ENCODE results near the gene GNAS. TPM values are rescaled to one million over a fixed set of nuclear protein-coding genes. Genes with fewer than 3 reads are reported as not detected.

GNAS gene
- polyA plus RNA-seq, 1 donor (not counting 4 experiments of a cell fraction or from before 2014, with no cell fraction given), result 560 TPM

DNA sequence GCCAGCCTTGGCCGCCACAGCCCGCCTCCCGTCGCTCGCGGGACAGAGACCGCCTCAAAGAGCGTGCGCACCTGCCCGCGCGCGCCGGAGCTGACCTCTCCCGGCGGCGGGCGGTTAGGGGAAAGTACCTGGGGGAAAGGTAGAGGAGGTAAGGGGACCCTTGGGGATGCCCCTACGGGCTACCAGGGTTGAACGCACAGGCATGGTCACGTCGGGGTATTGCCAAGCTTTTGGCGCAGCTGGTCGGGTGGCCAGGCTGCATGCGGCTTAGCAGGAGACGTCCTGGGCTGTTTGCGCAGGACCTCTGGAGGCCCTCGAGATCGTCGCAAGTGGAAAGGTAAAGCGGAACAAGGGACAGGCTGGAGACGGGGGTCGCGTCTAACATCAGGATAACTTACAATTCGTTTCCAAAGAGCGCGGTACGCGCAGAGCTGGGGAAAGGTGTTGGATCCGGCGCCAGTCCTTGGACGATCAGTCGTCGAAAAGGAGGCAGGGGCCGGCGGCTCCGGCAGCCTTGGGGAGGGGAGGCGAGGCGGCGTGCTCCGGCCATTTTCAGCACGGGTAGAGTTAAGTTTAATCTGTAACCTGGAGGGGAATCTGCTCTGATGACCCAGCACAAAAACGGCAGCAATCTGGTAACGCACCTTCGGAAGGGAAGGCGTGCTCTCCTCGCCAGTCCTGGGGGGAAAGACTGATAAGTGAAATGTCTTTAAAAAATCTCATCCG, 10.8 kb upstream of the GNAS start:
- no peaks in the 10 kb centered on the region for H4K20me1 ChIP-seq (ENCODE audit: control insufficient read depth, extremely low read depth, insufficient read depth, low read length)
- no peaks in the 10 kb centered on the region for H3K4me1 ChIP-seq (ENCODE audit: control insufficient read depth, extremely low read depth, insufficient read depth, low read length)
- H3K79me2 ChIP-seq (ENCODE audit: control insufficient read depth, insufficient read depth, low read length), result no peaks in the 10 kb centered on the region
- H3K9ac ChIP-seq (ENCODE audit: control insufficient read depth, extremely low read depth, insufficient read depth, low read length), result no peak overlapping the region
- no peak for FAIRE-seq
- dilution Hi-C loops (cut with MboI; ENCODE audit: extremely low pct_ligation_motif_present, low sequenced_read_pairs), result no loop called here
- no peak overlapping the region for H2AFZ ChIP-seq (ENCODE audit: control insufficient read depth, low read length)
- H3K27ac ChIP-seq (ENCODE audit: control insufficient read depth, insufficient read depth, low read length), result no peak overlapping the region
- no peak overlapping the region for H3K4me2 ChIP-seq (ENCODE audit: control insufficient read depth, extremely low read depth, insufficient read depth, low read depth, low read length)
- no peak overlapping the region for H3K4me3 ChIP-seq (ENCODE audit: control insufficient read depth in 2 of 3, extremely low read depth in 1 of 3, insufficient read depth in 2 of 3, low read depth in 1 of 3, low read length in 3 of 3)
- DNase-seq (ENCODE audit: low read depth, low spot score), result no peak
- no peaks in the 10 kb centered on the region for H3K9me3 ChIP-seq (ENCODE audit: control insufficient read depth, low read depth, low read length)
- TF ChIP-seq EZH2 (IDR thresholded peaks at IDR 0.05; ENCODE audit: low read length), result no peak
- TF ChIP-seq, protein P1, sequence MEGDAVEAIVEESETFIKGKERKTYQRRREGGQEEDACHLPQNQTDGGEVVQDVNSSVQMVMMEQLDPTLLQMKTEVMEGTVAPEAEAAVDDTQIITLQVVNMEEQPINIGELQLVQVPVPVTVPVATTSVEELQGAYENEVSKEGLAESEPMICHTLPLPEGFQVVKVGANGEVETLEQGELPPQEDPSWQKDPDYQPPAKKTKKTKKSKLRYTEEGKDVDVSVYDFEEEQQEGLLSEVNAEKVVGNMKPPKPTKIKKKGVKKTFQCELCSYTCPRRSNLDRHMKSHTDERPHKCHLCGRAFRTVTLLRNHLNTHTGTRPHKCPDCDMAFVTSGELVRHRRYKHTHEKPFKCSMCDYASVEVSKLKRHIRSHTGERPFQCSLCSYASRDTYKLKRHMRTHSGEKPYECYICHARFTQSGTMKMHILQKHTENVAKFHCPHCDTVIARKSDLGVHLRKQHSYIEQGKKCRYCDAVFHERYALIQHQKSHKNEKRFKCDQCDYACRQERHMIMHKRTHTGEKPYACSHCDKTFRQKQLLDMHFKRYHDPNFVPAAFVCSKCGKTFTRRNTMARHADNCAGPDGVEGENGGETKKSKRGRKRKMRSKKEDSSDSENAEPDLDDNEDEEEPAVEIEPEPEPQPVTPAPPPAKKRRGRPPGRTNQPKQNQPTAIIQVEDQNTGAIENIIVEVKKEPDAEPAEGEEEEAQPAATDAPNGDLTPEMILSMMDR (optimal IDR thresholded peaks at IDR 0.05 in 1 of 3, IDR thresholded peaks at IDR 0.05 in 1 of 3, conservative IDR thresholded peaks at IDR 0.05 in 1 of 3; ENCODE audit: extremely low read depth in 1 of 3, insufficient read depth in 2 of 3, low read length in 3 of 3), result no peak
- no peaks in the 10 kb centered on the region for H3K36me3 ChIP-seq (ENCODE audit: control insufficient read depth in 2 of 2, extremely low read depth in 1 of 2, insufficient read depth in 2 of 2, low read length in 2 of 2)
- peaks cover 43% of the 10 kb centered on the region for H3K27me3 ChIP-seq (ENCODE audit: control insufficient read depth, extremely low read depth, insufficient read depth, low read length)
- no peaks in the 10 kb centered on the region for H3K9me1 ChIP-seq (ENCODE audit: control insufficient read depth, extremely low read depth, insufficient read depth, low read length)

DNA sequence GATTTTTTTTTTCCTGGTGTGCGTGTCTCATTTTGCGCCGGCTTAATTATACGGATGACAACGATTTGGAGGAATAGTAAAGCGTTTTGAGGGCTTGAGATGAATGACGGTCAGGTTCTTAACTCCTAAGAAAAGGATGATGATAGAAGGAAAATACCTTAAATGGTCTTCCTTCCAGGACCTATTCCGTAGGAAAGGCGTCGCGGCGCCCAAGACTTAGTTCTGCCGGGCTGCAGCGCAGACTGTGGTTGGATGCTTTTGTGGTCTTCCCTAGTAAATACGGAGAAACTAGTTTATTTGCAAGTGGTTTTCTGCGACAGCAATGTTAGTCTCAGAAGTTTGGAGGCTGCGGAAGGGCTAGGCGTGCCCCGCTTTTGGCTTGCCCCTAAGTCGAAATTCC, 10.2 kb upstream of the GNAS start:
- Histone ChIP-seq H3K9ac (ENCODE audit: control insufficient read depth, extremely low read depth, insufficient read depth, low read length) (no peak overlapping the region), H3K4me3 (ENCODE audit: control insufficient read depth in 2 of 3, extremely low read depth in 1 of 3, insufficient read depth in 2 of 3, low read depth in 1 of 3, low read length in 3 of 3) (no peak overlapping the region), H3K36me3 (ENCODE audit: control insufficient read depth in 2 of 2, extremely low read depth in 1 of 2, insufficient read depth in 2 of 2, low read length in 2 of 2) (no peaks in the 10 kb centered on the region), H3K4me2 (ENCODE audit: control insufficient read depth, extremely low read depth, insufficient read depth, low read depth, low read length) (no peak overlapping the region), H3K27ac (ENCODE audit: control insufficient read depth, insufficient read depth, low read length) (no peak overlapping the region), H3K79me2 (ENCODE audit: control insufficient read depth, insufficient read depth, low read length) (no peaks in the 10 kb centered on the region), H3K27me3 (ENCODE audit: control insufficient read depth, extremely low read depth, insufficient read depth, low read length) (peaks cover 43% of the 10 kb centered on the region), H4K20me1 (ENCODE audit: control insufficient read depth, extremely low read depth, insufficient read depth, low read length) (no peaks in the 10 kb centered on the region), H2AFZ (ENCODE audit: control insufficient read depth, low read length) (no peak overlapping the region), H3K9me3 (ENCODE audit: control insufficient read depth, low read depth, low read length) (no peaks in the 10 kb centered on the region), H3K9me1 (ENCODE audit: control insufficient read depth, extremely low read depth, insufficient read depth, low read length) (no peaks in the 10 kb centered on the region), H3K4me1 (ENCODE audit: control insufficient read depth, extremely low read depth, insufficient read depth, low read length) (no peaks in the 10 kb centered on the region)
- no peak for TF ChIP-seq EZH2 (IDR thresholded peaks at IDR 0.05; ENCODE audit: low read length)
- TF ChIP-seq, protein P1 (optimal IDR thresholded peaks at IDR 0.05 in 1 of 3, IDR thresholded peaks at IDR 0.05 in 1 of 3, conservative IDR thresholded peaks at IDR 0.05 in 1 of 3; ENCODE audit: extremely low read depth in 1 of 3, insufficient read depth in 2 of 3, low read length in 3 of 3), result no peak
- DNase-seq (ENCODE audit: low read depth, low spot score) (no peak), FAIRE-seq (no peak)
- dilution Hi-C loops (cut with MboI; ENCODE audit: extremely low pct_ligation_motif_present, low sequenced_read_pairs), result no loop called here

All from keratinocyte (primary cell).